Retinal pigment epithelial cell (primary cell): ENCODE results near the gene TMEM185A.
A peak's percentile ranks its signal among the peaks of the same experiment; 100 is the strongest.

Experiments
- DNase-seq: peaks from one replicate; pipeline ENCODE4 v3.0.0-alpha.2; 2010; ENCODE audit warnings: low read depth
- H3K4me3 ChIP-seq: 2 replicates; pipeline ENCODE4 v1.5.1; 2011; ENCODE audit warnings: mild to moderate bottlenecking, low read length, control low read depth, moderate library complexity
- CTCF ChIP-seq: conservative IDR thresholded peaks from 2 replicates; pipeline ENCODE4 v1.5.1; 2011; ENCODE audit warnings: low read depth, low read length, control low read depth, inconsistent platforms

TMEM185A gene

GRCh38 chrX:149648932-149649331 is 17.3 kb upstream of the TMEM185A start:
- H3K4me3 ChIP-seq = no peak overlapping the region
- no peak for DNase-seq
- peak; percentile 9 for TF ChIP-seq CTCF

GRCh38 chrX:149647505-149647904 is 15.9 kb upstream of the TMEM185A start:
- H3K4me3 ChIP-seq = no peak overlapping the region
- no peak for TF ChIP-seq CTCF
- DNase-seq = no peak

GRCh38 chrX:149643496-149643895 is 11.9 kb upstream of the TMEM185A start:
- H3K4me3 ChIP-seq = no peak overlapping the region
- no peak for TF ChIP-seq CTCF
- DNase-seq = no peak

- no peak overlapping the region for H3K4me3 ChIP-seq
- TF ChIP-seq CTCF = no peak
- no peak for DNase-seq
Observed at GRCh38 chrX:149641835-149642234, 10.2 kb upstream of the TMEM185A start.

- DNase-seq = no peak
- no peak overlapping the region for H3K4me3 ChIP-seq
- no peak for TF ChIP-seq CTCF
Observed at GRCh38 chrX:149641432-149641831, 9.8 kb upstream of the TMEM185A start.

- DNase-seq = no peak
- H3K4me3 ChIP-seq = no peak overlapping the region
- no peak for TF ChIP-seq CTCF
Observed at GRCh38 chrX:149639568-149639967, 8.0 kb upstream of the TMEM185A start.

- DNase-seq = no peak
- H3K4me3 ChIP-seq = no peak overlapping the region
- no peak for TF ChIP-seq CTCF
Observed at GRCh38 chrX:149638860-149639259, 7.3 kb upstream of the TMEM185A start.
